Trophoblast cell (in vitro differentiated cells and primary cell): ENCODE measurements around the gene TSPYL4.
A peak's percentile ranks its signal among the peaks of the same experiment; 100 is the strongest.

Experiments used
- DNase-seq, 2 donors: peaks; one replicate each; pipeline ENCODE4 v3.0.0-alpha.2; 2016
- H2AFZ ChIP-seq: 2 replicates; pipeline ENCODE4 v1.6.1; 2013; ENCODE audit warnings: low read length, moderate library complexity, mild to moderate bottlenecking; ENCODE audit not compliant: insufficient read depth, poor library complexity
- H2AK5ac ChIP-seq: 2 replicates; pipeline ENCODE4 v1.6.1; 2013; ENCODE audit warnings: mild to moderate bottlenecking, low read length
- H2BK120ac ChIP-seq: 2 replicates; pipeline ENCODE4 v1.6.1; 2013; ENCODE audit warnings: low read length, mild to moderate bottlenecking, moderate library complexity; ENCODE audit not compliant: insufficient read depth, poor library complexity
- H2BK12ac ChIP-seq: 2 replicates; pipeline ENCODE4 v1.6.1; 2013; ENCODE audit warnings: mild to moderate bottlenecking, low read length, moderate library complexity
- H2BK5ac ChIP-seq: 2 replicates; pipeline ENCODE4 v1.6.1; 2013; ENCODE audit warnings: low read length, low read depth, moderate library complexity, mild to moderate bottlenecking; ENCODE audit not compliant: poor library complexity
- H3K14ac ChIP-seq: 2 replicates; pipeline ENCODE4 v1.6.1; 2013; ENCODE audit warnings: mild to moderate bottlenecking, low read length
- H3K18ac ChIP-seq: 2 replicates; pipeline ENCODE4 v1.6.1; 2013; ENCODE audit warnings: mild to moderate bottlenecking, low read length
- H3K23ac ChIP-seq: 2 replicates; pipeline ENCODE4 v1.6.1; 2013; ENCODE audit warnings: low read length
- H3K27ac ChIP-seq: 2 replicates; pipeline ENCODE4 v1.5.1; 2013; ENCODE audit warnings: low read depth, mild to moderate bottlenecking, inconsistent platforms, low read length, moderate library complexity
- H3K27me3 ChIP-seq: 2 replicates; pipeline ENCODE4 v1.6.1; 2013; ENCODE audit warnings: inconsistent platforms, mild to moderate bottlenecking, low read length, moderate library complexity; ENCODE audit not compliant: insufficient read depth
- H3K36me3 ChIP-seq, 2 experiments: 1 replicate in 1 of 2; 2 replicates in 1 of 2; pipeline ENCODE4 v1.6.1; 2013; ENCODE audit warnings: low read length in 2 of 2, mild to moderate bottlenecking in 2 of 2, moderate library complexity in 1 of 2; ENCODE audit not compliant: insufficient read depth in 2 of 2, control insufficient read depth in 1 of 2
- H3K4ac ChIP-seq: 2 replicates; pipeline ENCODE4 v1.6.1; 2013; ENCODE audit warnings: low read depth, mild to moderate bottlenecking, low read length, moderate library complexity
- H3K4me1 ChIP-seq, 2 experiments: 1 replicate in 1 of 2; 2 replicates in 1 of 2; pipeline ENCODE4 v1.6.1; 2013; ENCODE audit warnings: low read length in 2 of 2, mild to moderate bottlenecking in 2 of 2, moderate library complexity in 1 of 2; ENCODE audit not compliant: insufficient read depth in 2 of 2, control insufficient read depth in 1 of 2
- H3K4me2 ChIP-seq: 2 replicates; pipeline ENCODE4 v1.6.1; 2013; ENCODE audit warnings: inconsistent platforms, mild to moderate bottlenecking, low read length, moderate library complexity
- H3K4me3 ChIP-seq: 2 replicates; pipeline ENCODE4 v1.5.1; 2013; ENCODE audit warnings: mild to moderate bottlenecking, low read depth, low read length, inconsistent platforms
- H3K79me1 ChIP-seq: one replicate; pipeline ENCODE4 v1.6.1; 2013; ENCODE audit warnings: low read length
- H3K79me2 ChIP-seq: 2 replicates; pipeline ENCODE4 v1.6.1; 2013; ENCODE audit warnings: low read length, mild to moderate bottlenecking; ENCODE audit not compliant: control insufficient read depth, insufficient read depth, poor library complexity
- H3K9ac ChIP-seq: 2 replicates; pipeline ENCODE4 v1.6.1; 2013; ENCODE audit warnings: mild to moderate bottlenecking, low read length
- H3K9me3 ChIP-seq: 2 replicates; pipeline ENCODE4 v1.6.1; 2013; ENCODE audit warnings: low read depth, mild to moderate bottlenecking, control low read depth, inconsistent platforms, low read length; ENCODE audit not compliant: insufficient read depth
- H4K12ac ChIP-seq: 2 replicates; pipeline ENCODE4 v1.6.1; 2013; ENCODE audit warnings: low read depth, mild to moderate bottlenecking, low read length, moderate library complexity
- H4K8ac ChIP-seq: 2 replicates; pipeline ENCODE4 v1.6.1; 2013; ENCODE audit warnings: low read depth, mild to moderate bottlenecking, low read length, moderate library complexity
- H4K91ac ChIP-seq: one replicate; pipeline ENCODE4 v1.6.1; 2013; ENCODE audit warnings: low read depth, mild to moderate bottlenecking, low read length, moderate library complexity
- WGBS: extraction: QIAGEN DNeasy Blood & Tissue Kit; methylation state at CpG from one replicate; pipeline ENCODE4 v1.1.7; 2013; ENCODE audit warnings: missing lambda C conversion rate; ENCODE audit not compliant: insufficient read length, insufficient coverage; ENCODE audit errors: extremely low coverage; 5-methylcytosine and 5-hydroxymethylcytosine counted together

The TSPYL4 gene

DNA sequence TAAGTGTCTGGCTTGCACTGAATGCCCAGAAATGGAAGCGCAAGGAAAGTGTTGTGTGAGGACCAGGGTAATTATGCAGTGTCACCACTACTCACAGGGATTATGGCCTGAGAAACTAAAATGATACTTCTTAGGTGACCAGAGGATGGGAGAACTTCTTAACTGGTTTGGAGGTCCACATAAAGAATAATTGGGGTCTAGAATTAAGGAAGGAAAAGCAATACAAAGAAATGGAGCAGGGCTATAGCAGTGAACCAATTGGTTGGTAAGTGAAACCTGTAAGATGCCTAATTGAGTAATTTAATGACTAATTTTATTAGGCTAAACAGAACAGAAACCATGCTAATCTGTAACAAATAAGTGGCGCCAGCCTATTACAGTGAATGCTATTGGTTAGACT is 5.3 kb downstream of the TSPYL4 start:
- WGBS = no CpG with 5 or more reads among the region's 2 CpGs
- no peak overlapping the region for H3K4me2 ChIP-seq
- no peak overlapping the region for H2BK120ac ChIP-seq
- peaks cover 14 to 25% of the 10 kb centered on the region in 2 experiments for H3K4me1 ChIP-seq
- no peak overlapping the region for H3K14ac ChIP-seq
- no peak overlapping the region for H3K23ac ChIP-seq
- no peak overlapping the region for H2AK5ac ChIP-seq
- H4K12ac ChIP-seq = no peak overlapping the region
- H3K9me3 ChIP-seq = no peaks in the 10 kb centered on the region
- H4K91ac ChIP-seq = no peak overlapping the region
- H3K79me2 ChIP-seq = peaks cover 13% of the 10 kb centered on the region
- peaks cover 0 to 2% of the 10 kb centered on the region in 2 experiments for H3K36me3 ChIP-seq
- no peak overlapping the region for H2BK5ac ChIP-seq
- no peak overlapping the region for H3K4ac ChIP-seq
- H2AFZ ChIP-seq = no peak overlapping the region
- H3K9ac ChIP-seq = no peak overlapping the region
- DNase-seq = no peak
- no peak overlapping the region for H4K8ac ChIP-seq
- H2BK12ac ChIP-seq = no peak overlapping the region
- no peak overlapping the region for H3K18ac ChIP-seq
- no peak overlapping the region for H3K27ac ChIP-seq
- H3K27me3 ChIP-seq = no peaks in the 10 kb centered on the region
- no peak overlapping the region for H3K4me3 ChIP-seq
- peaks cover 9% of the 10 kb centered on the region for H3K79me1 ChIP-seq

DNA sequence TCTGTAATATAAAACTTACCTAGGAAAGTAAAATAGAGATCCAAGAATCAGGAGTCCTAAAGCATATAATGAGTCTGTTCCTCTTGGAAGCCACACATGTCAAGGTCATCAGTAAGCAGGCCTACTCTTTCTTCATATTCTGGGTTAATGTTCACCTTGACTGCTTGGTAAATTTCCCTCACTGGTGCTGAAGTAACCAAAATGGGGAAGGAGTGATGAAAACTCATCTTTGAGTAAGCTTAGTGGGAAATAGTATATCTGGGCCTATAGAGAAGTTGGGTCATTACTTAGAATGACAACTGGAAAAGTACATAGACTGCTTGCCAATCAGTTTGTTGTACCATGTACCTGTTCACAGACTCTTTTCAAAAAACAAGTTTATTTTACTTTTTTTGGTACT is 6.6 kb downstream of the TSPYL4 start:
- H3K4me2 ChIP-seq = no peak overlapping the region
- H3K14ac ChIP-seq = no peak overlapping the region
- no peak overlapping the region for H3K4me3 ChIP-seq
- H3K4me1 ChIP-seq = peaks cover 9 to 16% of the 10 kb centered on the region in 2 experiments
- H3K9me3 ChIP-seq = no peaks in the 10 kb centered on the region
- H3K36me3 ChIP-seq = peaks cover 0 to 2% of the 10 kb centered on the region in 2 experiments
- H2AK5ac ChIP-seq = no peak overlapping the region
- no peaks in the 10 kb centered on the region for H3K27me3 ChIP-seq
- no peak overlapping the region for H3K9ac ChIP-seq
- H2BK5ac ChIP-seq = no peak overlapping the region
- no peak overlapping the region for H3K4ac ChIP-seq
- no peak overlapping the region for H4K12ac ChIP-seq
- H3K79me2 ChIP-seq = peaks cover 8% of the 10 kb centered on the region
- no peak overlapping the region for H2BK120ac ChIP-seq
- H2AFZ ChIP-seq = no peak overlapping the region
- H4K91ac ChIP-seq = no peak overlapping the region
- no peak overlapping the region for H3K18ac ChIP-seq
- H3K79me1 ChIP-seq = peaks cover 4% of the 10 kb centered on the region
- no peak overlapping the region for H3K23ac ChIP-seq
- no peak for DNase-seq
- no peak overlapping the region for H4K8ac ChIP-seq
- no peak overlapping the region for H2BK12ac ChIP-seq
- no peak overlapping the region for H3K27ac ChIP-seq

DNA sequence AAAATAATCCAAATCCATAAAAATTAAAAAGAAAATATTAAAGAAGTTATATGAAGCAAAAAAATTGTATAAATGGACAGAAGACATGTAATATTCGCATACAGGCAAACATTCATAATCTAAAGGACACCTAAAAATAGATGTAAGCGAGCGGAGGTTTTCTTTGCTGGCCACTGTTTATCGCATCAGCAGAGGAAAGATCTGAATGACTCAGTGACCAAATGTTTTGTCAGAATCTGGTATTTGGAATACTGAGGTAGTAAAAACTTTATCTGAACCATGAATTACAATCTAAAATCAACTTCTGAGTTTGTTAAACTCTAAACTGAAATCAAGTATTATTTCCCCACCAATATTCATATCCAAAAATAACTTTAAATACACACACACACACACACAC is 7.8 kb downstream of the TSPYL4 start:
- H4K91ac ChIP-seq = no peak overlapping the region
- H3K23ac ChIP-seq = no peak overlapping the region
- H3K4ac ChIP-seq = no peak overlapping the region
- H3K27me3 ChIP-seq = no peaks in the 10 kb centered on the region
- H4K12ac ChIP-seq = no peak overlapping the region
- WGBS = no CpG with 5 or more reads among the region's 4 CpGs
- no peak overlapping the region for H3K4me3 ChIP-seq
- no peak overlapping the region for H2AK5ac ChIP-seq
- DNase-seq = no peak
- H3K79me2 ChIP-seq = peaks cover 6% of the 10 kb centered on the region
- peaks cover 5 to 9% of the 10 kb centered on the region in 2 experiments for H3K4me1 ChIP-seq
- peaks cover 0 to 2% of the 10 kb centered on the region in 2 experiments for H3K36me3 ChIP-seq
- no peak overlapping the region for H2AFZ ChIP-seq
- no peak overlapping the region for H3K18ac ChIP-seq
- H3K9me3 ChIP-seq = no peaks in the 10 kb centered on the region
- H3K9ac ChIP-seq = no peak overlapping the region
- H3K14ac ChIP-seq = no peak overlapping the region
- peaks cover 2% of the 10 kb centered on the region for H3K79me1 ChIP-seq
- no peak overlapping the region for H2BK120ac ChIP-seq
- no peak overlapping the region for H3K27ac ChIP-seq
- H2BK12ac ChIP-seq = no peak overlapping the region
- H2BK5ac ChIP-seq = no peak overlapping the region
- no peak overlapping the region for H3K4me2 ChIP-seq
- H4K8ac ChIP-seq = no peak overlapping the region

DNA sequence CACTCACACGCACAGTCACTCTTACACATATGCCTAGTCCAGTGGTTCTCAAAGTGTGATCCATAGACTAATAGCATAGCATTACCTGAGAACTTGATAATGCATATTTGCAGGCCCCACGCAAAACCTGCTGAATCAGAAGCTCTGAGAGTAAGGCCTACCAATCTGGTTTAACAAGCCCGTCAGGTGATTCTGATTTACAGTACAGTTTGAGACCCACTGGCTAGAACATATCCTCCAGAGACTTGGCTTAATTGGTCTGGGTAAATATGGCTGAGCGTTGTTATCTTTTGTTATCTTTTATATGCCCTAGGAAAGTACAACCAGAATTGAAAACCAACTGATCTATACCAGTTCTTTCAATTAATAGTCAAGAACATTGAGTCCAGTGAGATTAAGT is 9.6 kb downstream of the TSPYL4 start:
- Histone ChIP-seq H2BK12ac (no peak overlapping the region), H3K36me3 (peaks cover 0 to 2% of the 10 kb centered on the region in 2 experiments), H2BK5ac (no peak overlapping the region), H4K12ac (no peak overlapping the region), H3K18ac (no peak overlapping the region), H3K4me1 (peaks cover 0 to 2% of the 10 kb centered on the region in 2 experiments), H3K23ac (no peak overlapping the region), H3K9me3 (no peaks in the 10 kb centered on the region), H3K79me2 (no peaks in the 10 kb centered on the region), H4K91ac (no peak overlapping the region), H2BK120ac (no peak overlapping the region), H3K4me2 (peak overlapping the region; percentile 10), H4K8ac (no peak overlapping the region), H2AK5ac (no peak overlapping the region), H3K14ac (no peak overlapping the region), H3K79me1 (no peaks in the 10 kb centered on the region), H3K27me3 (no peaks in the 10 kb centered on the region), H3K4me3 (no peak overlapping the region), H3K27ac (no peak overlapping the region), H2AFZ (no peak overlapping the region), H3K4ac (no peak overlapping the region), H3K9ac (no peak overlapping the region)
- DNase-seq = no peak
- WGBS = no CpG with 5 or more reads among the region's 4 CpGs
